UCSD-AML1 (cell line): ENCODE measurements around the gene CDKAL1.
"Not testable (repeated sequence)": the region's sequence is repeated elsewhere in the genome, so short reads cannot be mapped to it uniquely, and the experiment has no call there.

ENCODE experiments used
- DNase-seq: peaks from one replicate; lab custom pipeline; 2025; ENCODE audit not compliant: unreplicated experiment; lab: John Stamatoyannopoulos, UW

The CDKAL1 gene

DNA sequence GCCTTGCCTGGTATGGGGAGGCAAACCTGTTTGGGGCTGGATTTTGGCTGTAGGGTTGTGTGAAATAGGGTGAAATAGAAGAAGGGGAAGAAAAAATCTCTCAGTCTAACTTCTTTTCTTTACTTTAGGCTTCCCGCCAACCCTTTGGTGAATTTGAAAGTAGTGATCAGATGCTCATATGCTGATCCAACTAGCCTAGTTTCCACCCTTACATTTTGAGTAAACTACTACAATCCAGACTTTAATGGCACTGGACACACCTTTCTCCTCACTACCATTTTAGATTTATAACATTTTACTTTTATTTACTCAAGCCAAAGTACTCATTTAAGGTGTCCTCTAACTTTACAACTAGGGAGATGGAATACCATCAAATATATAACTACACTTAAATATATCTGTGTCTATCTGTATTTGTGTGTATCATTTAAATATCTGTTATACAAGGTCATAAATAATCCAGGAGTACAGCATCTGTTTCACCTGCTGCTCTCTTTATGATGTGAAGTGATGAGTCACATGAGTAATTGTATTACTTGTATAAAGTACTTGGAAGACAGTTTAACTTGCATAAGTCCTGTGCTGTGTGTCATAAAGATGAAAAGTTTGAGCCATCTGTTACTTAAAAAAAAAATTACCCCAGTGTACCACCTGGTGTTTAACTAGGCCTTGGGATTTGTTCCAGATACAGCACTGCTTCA is 172.1 kb downstream of the CDKAL1 start:
- DNase-seq, result no peak

DNA sequence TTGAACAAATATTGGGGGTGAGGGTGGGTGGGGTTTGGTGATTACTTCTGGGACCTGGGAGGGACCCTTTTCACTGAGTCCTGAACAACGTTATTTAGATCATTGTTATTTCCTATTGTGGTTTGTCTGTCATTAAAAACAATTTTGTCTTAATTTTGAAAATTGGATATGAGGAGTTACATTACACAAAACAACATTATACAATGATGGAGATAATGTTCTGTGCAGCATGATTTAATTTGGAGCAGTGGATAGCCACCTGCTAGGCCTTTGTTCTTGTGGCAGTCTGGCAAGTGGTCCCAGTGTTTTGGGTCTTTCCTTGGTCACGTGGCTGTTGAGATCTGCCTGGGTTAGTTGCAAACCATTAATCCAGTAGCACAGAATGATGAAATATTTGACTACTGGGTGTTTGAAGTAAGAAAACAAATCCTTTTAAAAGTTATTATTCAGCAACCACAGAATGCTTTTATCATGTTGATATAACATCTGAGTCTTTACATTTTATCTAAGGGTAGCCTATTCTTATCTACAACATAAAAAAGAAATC is 172.8 kb downstream of the CDKAL1 start:
- DNase-seq, result no peak

DNA sequence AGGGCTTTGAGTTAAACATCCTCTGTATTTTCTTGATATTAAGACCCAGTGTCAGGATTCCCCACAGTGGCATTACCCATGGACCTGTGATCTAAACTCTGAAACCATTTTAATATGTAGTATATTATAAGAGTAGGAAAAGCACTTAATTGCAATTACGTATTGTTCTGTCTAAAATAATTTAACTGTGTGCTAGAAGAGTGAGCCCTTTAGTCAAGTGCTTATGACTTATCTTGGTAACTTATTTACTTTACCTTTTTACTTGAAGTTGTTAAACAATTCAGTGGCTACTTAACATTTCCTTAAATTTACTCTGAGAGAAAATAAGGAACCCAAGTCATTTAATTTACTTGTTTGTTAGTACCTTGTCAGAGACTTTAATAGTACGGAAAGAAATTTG is 173.6 kb downstream of the CDKAL1 start:
- no peak for DNase-seq

DNA sequence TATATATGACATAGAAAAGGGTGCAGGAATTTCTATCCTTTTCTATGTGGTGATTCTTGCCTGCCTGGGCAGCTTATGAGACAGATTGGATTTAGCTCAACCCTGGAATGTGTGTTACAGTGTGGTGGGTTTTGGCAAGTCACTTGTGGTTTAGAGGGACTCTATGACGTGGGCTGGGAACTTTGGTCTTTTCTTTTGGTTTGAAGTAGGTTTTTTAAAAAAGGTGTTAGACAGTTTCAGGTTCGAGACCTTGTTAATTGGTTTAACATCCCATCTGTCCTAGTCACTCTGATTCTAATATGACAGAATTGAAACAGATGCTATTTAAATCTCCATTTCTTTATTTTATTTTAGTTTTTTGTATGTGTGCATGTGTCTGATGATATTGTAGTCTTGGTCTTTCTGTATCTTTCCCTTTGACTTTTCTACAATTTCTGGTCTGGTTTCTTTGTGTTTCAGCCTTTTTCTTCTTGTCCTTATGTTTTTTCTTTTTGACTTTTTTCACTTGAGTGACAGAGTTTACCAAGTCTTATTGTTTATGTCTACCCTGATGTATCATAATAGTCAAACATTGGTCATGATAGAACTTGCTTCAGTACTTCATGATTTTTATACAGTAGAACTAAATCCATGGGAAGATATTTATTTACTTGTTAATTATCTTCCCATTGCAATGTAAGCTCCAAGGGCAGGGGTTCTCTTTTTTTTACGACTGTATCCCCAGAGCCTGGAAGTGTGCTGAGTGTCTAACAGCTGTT is 174.3 kb downstream of the CDKAL1 start:
- no peak for DNase-seq

DNA sequence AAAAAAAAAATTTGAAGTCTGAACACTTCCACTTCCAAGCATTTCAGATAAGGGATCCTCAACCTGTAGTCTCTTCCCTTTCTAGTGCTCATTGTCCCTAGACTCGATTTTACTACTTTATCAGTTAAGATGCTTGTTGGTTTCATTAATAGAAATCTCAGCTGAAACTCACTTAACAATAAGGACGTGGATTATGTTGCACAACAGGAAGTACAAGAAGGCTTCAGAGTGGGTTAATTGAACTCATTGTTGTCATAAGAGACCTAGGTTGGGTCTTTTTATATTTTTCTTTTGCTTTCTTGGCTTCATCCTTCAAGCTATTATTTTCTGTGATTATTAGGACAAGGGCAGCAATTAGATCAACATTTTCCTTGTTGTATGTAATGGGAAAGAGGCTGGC is 175.2 kb downstream of the CDKAL1 start:
- DNase-seq, result no peak

DNA sequence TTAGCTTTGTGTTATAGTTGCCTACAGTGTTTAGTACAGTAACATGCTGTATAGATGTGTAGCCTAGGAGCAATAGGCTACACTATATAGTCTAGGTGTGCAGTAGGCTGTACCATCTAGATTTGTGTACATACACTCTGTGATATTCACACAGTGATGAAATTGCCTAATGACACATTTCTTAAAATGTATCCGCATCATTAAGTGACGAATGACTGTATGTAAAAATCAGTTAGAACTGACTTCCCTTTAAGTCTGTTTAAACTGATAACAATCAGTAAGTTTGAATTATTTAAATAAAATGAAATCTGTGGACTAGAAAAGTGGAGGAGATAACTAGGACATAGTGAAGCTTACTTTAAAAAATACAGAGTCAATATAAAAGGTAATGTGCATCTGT is 176.1 kb downstream of the CDKAL1 start:
- no peak for DNase-seq

DNA sequence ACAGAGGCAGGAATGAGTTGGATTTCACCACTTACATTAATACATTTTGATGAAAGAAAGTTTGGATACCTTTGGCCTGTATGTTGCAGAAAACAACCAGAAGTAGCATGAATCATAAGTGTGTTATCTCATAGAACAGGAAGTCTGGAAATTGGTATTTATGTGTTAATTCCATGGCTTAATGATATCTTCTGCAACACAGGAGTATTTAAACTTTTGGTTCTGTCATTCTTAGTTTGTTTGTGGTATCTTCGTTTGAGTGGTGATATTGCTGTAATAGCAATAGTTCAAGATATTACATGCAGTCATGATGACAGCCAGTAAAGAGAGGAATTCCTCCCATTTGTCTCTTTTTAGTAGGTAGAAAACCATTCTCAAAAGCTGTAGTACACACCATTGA is 177.3 kb downstream of the CDKAL1 start:
- no peak for DNase-seq

DNA sequence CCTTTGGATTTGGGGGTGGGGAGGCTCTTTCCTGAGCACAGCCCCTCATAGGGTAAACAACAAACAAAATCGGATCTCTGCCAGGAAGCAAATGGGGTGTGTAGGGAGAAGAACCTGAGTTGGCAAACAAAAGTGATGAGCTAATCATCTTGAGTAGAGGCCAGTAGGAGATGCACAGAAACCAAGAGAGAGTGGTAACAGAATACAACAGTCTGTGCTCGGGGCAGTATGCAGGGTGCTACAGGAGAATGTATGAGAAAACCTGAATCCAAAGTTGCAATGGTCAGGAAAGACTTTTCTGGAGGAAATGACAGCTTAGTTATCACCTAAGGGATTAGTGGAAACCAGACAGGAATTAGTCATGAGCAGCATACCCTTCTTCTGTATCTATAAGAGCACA is 177.8 kb downstream of the CDKAL1 start:
- DNase-seq, result no peak

DNA sequence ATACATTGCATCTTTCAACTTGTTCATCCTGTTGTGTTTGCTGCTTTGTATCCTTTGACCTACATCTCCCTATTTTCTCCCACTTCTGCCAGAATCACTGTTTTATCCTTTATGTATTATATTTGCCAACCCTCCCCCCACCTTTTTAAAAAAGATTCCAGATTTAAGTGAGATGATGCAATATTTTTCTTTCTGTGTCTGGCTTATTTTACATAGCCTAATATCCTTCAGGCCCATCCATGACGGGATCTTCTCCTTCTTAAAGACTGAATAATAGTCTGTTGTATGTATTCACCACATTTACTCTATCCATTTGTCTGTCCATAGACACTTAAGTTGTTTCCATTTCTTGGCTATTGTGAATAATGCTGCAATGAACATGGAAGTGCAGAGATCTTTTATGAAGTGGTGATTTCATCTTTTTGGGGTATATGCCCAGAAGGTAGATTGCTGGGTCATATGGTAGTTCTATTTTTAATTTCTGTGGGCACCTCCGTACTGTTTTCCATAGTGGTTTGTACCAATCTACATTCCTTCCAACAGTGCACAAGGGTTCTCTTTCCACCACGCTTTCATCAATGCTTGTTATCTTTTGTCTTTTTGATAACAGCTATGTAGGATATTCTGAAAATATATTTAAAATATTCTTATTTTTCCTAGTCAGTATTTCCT is 181.0 kb downstream of the CDKAL1 start:
- DNase-seq, result no peak

DNA sequence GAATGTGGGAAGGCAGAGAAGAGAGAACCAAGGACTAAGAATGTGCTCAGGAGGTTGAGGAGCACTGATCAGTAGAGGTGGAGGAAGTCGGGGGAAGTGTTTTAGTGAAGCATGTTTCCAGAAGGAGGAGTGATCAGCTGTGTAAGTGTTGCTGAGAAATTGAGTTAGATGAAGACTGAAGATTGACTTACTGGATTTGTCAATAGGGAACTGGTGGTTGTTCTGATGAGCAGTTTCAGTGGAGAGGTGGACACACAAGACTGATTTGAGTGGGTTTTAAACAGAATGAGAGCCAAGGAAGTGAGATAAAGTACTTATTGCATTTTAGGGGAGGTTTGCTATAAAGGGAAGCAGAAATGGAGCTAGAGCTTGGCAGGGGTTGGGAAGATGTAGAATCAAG is 182.6 kb downstream of the CDKAL1 start:
- no peak for DNase-seq

DNA sequence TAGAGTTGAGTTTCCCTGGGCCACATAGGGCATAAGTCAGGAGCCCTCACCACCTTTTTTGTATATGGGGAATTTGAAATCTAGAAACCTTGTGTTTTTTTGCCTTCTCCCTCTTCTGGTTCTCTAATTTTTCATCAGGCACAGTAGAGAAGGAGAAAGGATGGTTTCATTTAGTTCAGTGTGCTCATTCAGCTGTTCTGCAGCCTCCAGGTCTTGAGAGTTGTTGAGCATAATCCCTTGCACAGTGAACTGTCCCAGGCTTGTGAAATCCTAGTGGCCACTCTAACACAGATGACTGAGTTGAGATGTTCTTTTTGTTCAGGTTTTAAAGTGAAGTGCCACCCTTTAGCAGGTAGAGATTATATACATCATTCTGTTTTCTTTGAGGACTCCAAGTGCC is 183.5 kb downstream of the CDKAL1 start:
- DNase-seq, result no peak

DNA sequence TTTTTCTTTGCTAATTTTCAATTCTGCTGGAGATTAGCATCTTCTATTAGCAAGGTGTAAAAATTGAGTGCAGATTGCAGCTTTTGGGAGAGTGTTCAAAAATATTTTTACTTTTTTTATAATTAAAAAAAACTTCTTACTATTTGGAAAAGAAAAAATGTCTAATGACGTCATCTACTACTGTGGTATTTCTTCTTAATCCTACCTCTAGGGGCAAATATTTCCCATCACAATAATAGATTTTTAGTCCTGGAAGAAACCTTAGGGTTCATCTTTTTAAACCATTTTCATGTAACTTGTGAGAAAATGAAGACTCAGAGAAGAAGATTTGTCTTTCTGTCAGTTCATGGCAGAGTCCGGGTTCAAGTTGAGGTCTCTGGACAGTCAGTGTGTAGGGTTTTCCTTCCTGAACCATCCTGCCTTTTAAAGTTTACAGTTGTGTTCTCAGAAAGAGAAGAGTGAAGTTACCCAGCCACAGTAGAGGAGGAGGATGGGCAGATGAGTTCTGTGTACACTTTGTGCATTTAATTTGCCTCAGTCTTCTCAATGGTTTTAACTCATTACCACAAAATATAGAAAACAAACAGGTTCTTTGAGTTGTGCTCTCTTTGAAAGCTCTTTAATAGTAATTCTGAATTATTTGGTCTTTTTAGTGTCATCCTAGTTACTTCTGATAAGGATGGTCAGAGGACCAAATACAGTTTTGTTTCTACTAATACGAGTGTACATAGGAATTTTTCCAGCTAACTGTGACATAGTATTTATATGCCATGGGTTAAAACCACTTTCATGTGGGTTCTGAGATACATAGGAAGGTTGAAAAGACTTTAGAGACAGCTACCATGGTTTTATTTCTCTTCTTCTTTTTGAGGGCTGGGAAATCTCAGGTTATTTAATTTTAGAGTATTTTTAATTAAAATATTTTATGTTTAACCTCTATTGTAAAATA is 184.7 kb downstream of the CDKAL1 start:
- DNase-seq, result no peak

DNA sequence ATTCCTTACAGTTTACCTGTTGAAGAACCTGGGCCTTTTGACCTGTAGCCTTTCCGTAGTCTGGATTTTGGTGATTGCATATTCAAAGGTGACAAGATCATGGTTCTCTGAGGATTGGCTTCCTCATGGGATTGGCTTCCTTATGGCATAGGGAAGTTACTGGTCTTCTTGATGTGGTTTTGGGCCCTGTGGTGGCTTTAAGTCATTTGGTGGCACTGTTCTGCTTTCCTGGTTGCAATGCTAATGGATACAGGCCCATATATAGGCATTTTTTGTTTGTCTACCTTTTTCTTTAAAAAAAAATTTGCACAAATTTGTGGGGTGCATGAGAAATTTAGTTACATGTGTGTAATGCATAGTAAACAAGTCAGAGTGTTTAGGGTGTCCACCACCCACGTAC is 185.7 kb downstream of the CDKAL1 start:
- no peak for DNase-seq

DNA sequence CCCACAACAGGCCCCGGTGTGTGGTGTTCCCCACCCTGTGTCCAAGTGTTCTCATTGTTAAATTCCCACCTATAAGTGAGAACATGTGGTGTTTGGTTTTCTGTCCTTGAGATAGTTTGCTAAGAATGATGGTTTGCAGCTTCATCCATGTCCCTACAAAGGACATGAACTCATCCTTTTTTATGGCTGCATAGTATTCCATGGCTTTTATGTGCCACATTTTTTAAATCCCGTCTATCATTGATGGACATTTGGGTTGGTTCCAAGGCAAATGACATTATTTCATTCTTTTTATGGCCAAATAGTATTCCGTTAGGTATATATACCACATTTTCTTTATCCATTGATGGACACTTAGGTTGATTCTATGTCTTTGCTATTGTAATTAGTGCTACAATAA is 186.9 kb downstream of the CDKAL1 start:
- DNase-seq, result not testable (repeated sequence)

DNA sequence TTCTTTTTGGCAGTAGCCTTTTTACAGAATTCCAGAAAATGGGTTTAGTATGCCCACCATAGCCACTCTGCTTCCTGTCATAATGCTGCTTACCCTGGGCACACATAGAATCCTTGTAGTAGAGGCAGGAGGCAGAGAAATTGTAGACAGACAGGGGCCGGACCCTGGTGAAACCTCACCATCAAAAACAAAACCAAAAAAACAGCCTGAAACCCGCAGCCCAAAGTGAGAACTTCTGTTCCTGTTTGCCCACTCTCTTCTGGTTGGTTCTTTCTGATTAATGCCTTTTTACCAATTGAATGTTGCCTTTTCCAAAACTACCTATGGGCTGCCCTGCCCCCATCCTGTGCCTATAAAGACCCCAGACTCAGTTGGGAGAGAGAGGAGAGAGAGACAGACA is 188.2 kb downstream of the CDKAL1 start:
- DNase-seq, result no peak

DNA sequence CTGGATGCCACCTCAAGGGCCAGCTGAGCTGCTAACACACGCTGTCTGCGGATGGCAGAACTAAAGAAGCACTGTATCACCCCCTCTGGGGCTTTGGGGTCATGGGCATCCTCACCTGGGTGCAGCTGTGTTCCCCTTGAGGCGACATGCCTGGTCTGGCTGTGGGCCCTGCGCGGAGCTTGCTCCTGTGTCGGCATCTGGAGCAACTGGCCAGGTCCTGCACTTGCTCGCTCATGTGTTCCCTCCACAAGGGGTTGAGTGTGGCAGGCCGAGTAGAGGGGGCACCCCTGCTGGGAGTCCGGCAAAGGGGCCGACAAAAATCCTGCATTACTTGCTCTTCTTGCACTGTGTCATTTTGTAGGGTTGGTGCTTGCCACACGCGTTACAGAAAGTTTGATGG is 189.0 kb downstream of the CDKAL1 start:
- no peak for DNase-seq

DNA sequence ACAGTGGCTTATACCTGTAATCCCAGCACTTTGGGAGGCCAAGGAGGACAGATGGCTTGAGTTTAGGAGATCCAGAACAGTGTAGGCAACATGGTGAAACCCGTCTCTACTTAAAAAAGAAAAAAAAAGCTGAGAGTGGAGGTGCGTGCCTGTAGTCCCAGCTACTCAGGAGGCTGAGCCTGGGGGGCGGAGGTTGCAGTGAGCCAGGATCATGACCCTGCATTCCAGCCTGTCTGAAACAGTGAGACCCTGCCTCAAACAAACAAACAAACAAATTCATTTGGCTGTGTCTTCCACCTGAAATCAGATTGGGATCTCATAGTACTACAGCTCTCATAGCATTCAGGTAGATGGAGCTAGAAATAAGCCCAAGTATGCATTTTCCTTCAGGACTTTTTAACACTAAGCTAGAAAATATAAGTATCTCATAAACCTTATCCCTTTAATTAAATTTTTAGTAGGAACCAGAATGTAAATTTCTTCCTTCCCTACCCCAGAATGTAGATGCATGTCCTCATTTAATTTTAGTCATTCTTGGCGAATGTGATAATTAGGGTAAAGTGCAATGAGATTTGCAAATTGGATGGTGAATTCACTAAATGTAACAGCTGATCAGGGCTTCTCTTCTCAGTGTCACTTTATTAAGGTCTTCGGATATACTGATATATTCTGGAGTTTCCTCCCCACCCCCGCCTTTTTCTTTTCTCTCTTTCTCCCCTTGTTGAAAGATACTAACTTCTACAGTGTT is 190.4 kb downstream of the CDKAL1 start:
- no peak for DNase-seq

DNA sequence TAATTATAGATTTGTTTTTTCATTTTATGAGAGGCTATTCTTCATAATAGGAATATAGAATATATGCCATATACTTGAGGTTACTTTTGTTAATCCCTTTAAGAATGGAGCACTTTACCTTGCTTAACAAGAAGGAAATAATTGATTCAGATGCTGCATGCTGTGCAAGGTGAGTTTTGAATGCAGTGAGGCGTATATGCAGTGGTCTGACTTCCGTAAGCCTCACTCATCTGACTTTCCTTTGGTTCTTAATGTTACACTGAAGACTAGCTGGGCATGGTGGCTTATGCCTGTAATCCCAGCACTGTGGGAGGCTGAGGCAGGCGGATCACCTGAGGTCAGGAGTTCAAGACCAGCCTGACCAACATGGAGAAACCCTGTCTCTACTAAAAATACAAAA is 191.0 kb downstream of the CDKAL1 start:
- DNase-seq, result not testable (repeated sequence)

DNA sequence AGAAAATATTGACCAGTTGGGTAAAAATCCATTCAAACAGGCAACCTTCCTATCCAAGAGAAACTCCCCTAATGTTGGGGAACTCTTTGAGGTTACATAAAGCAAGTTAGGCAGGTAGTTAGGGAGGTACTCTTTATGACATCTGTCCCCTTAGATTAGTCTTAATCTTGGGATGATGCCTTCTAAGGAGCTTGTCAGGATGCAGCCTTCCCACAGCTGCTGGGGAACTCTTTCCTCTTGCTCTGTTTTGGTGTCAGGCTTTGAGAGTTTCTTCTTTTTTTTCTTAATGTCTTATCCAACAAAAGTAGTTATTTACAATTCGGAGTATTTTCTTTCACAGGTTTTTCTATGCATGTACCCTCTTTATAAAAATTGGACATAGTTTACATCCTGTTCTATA is 194.8 kb downstream of the CDKAL1 start:
- no peak for DNase-seq

DNA sequence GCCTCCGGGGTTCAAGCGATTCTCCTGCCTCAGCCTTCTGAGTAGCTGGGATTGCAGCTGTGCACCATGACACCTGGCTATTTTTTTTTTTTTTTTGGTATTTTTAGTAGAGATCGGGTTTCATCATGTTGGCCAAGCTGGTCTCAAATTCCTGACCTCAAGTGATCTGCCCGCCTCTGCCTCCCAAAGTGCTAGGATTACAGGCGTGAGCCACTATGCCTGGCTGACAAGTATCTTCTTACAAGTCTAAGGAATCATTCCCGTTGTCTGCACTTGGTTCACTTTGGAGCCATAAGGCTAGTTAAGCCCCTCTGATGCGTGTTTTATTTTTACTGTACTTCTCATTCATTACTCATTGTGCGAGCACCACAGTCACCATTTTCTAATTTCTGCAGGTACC is 198.1 kb downstream of the CDKAL1 start:
- not testable (repeated sequence) for DNase-seq
